Activated CD8-positive, alpha-beta memory T cell treated with anti-CD3 and anti-CD28 coated beads for 1 hour (primary cell): Measurements from ENCODE around the gene ASB13.
"Not testable (repeated sequence)": the region's sequence is repeated elsewhere in the genome, so short reads cannot be mapped to it uniquely, and the experiment has no call there.

Experiments used
- DNase-seq, 2 donors: peaks; one replicate each; pipeline ENCODE4 v3.0.0-alpha.2; 2020; ENCODE audit warnings: low read depth in 1 of 2; ENCODE audit errors: extremely low read depth in 1 of 2

ASB13 gene

DNA sequence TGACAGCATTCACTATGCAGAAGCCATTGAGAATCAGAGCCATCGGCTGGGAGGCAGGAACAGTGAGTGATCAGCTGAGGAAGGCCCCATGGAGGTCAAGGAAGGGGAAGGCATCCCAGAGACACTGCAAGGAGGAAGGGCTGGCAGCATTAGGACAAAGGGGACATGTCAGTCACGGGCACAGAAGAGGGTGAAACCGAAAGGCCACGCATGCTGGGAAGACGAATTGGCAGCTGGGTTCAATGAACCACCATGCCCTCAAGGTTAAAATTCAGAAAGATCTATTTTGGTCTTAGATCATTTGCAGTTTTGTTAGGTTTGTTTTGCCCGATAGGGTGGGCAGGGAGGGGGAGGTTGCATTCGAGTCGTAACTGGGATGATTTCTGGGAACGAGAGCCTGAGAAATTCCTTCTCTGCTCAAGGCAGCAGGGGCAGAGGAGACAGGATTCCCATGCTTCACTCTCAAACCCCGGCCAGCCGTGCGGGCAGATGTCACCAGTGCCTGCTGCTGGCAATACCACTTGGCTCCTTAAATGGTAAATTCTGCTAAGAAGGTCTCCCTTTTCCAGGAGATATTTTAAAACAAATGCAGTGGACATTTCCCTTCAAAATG lies 57.7 kb downstream of the ASB13 start:
- DNase-seq = no peak

DNA sequence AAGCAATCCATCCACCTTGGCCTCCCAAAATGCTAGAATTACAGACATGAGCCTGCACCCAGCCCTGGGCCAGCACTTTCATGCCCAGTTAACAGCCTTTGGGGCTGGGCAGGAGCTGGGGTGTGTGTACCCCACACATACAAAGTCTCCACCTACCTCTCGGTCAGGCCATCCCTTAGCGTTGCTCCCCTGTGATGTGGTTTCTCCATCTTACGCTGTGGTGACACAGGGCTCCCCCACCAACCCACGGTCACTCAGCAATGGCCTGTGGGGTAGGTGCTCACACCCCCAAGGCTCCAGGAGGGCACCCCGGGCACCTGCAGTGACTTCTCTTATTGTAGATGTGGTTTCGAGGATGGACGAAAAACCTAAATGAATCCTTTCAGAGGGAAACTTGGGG lies 58.8 kb downstream of the ASB13 start:
- DNase-seq = no peak

DNA sequence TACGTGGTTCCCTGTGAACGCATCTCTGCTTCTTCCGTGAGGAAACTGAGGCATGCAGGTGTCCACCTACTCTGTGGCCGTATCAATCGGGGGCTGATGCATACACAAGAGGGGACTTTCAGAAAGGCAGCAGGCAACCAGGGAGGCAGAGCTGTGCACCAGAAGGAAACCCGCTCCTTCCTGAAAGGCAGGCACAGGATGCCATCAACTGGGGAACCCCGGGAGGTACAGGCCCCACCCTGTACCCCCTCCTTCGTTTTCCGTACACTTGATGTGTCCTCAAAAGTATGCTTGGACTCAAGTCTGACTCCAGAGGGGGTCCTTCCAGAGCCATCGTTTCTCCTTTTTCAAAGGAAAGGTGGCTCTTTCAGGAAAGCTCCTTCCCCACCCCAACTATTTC lies 59.5 kb downstream of the ASB13 start:
- no peak for DNase-seq

DNA sequence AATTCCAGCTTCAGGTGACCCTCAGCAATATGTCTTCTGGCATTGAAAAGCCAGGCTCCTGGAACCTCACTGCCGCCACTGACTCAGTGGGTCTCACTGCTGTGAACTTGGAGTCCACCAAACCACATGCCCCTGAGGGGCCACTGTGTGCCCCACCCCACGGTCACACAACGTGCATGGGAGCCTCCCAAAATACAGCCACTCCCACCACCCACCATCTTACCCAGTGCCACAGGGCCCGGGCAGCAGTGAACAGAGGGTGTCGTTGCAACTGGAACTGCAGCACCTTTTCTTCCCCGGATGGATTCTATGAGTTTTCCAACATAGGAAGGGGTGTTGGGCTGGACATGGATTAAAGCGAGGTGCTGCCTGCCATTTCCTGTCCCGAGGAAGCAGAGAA lies 60.1 kb downstream of the ASB13 start:
- DNase-seq = no peak

DNA sequence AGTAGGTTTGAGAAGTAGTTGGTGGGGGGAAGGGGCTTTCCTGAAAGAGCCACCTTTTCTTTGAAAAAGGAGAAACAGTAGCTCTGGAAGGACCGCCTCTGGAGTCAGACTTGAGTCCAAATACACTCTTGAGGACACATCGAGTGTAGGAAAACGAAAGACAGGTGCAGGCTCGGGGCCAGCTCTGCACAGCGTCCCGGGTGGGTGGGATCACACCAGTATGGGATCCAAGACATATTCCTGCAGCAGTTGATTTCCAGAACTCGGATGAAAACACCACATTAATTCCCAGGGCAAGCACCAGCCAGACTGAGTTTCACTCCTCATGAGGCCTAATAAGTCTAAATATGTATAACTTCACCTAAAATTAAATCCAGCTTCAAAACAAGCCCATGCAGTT lies 61.4 kb downstream of the ASB13 start:
- no peak for DNase-seq

DNA sequence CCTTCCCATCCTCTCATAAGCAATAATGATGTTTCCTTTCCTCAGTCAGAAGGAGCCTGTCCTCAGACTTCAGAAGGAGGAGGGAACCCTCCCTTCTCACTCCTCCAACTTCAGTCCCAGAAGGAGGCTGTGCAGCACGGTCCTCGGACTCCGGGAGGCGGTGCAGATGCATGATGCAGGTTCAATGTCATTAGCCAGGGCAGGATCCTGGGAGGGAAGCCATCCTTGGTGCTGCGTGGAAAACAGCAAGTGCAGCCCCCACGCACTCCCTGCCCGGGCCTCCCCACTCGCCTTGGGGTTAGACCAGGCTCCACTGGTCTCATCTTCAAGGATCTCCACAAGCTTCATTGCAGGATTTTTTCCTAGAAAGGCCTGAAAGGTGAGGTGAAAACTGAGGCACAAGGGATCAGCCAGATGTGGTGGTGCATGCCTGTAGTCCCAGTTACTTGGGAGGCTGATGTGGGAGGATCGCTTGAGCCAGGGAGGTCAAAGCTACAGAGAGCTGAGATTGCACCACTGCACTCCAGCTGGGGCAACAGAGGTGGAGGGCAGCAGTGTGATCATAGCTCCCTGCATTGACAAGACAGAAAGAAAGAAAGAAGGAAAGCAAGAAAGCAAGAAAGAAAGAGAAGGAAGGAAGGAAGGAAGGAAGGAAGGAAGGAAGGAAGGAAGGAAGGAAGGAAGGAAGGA lies 62.0 kb downstream of the ASB13 start:
- no peak for DNase-seq

DNA sequence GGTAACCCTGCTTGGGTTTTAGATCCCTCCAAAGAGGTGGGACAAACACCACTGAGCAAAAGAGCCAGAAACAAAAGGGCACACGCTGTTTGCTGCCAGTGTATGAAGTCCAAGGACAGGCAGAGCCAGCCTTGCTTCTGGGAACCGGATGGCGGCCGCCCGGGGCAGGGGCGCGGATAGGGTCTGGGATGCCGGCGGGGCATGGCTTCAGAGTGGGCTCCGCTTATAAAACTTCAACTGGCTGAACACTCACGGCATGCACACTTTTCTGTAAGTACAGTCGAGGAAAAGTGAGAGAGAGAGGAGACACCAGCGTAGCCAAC lies 62.6 kb downstream of the ASB13 start:
- DNase-seq = no peak

DNA sequence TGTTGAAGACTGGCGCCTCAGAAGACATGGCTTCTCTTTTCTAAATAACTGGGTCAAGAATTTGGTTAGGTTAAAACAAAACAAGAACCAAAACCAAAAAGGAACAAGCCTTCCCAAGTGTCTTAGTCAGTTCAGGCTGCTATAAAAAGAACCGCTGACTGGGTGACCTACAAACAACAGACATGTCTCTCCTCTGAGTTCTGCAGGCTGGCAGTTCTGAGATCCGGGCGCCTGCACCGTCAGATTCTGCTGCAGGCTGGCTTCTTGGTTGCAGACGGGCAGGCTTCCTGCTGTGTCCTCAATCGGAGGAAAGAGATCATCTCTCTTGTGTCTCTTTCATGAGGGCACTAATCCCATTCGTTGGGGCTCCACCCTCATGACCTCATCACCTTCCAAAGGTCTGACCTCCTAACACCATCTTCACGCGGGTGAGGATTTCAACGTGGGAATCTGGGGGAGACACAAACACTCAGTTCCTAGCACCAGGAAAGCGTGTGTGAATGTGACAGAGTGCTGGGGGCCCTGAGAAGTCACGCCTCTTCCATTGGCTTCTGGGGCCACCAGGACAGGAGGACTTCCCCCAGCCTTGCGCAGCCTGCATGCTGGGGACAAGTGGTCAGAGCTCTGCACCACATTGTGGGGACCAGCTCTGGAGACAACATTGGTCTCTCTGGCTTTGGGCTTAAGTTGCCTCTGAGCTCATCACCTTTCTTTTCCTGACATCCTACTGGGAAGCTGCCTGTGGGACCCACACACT lies 63.1 kb downstream of the ASB13 start:
- no peak for DNase-seq

DNA sequence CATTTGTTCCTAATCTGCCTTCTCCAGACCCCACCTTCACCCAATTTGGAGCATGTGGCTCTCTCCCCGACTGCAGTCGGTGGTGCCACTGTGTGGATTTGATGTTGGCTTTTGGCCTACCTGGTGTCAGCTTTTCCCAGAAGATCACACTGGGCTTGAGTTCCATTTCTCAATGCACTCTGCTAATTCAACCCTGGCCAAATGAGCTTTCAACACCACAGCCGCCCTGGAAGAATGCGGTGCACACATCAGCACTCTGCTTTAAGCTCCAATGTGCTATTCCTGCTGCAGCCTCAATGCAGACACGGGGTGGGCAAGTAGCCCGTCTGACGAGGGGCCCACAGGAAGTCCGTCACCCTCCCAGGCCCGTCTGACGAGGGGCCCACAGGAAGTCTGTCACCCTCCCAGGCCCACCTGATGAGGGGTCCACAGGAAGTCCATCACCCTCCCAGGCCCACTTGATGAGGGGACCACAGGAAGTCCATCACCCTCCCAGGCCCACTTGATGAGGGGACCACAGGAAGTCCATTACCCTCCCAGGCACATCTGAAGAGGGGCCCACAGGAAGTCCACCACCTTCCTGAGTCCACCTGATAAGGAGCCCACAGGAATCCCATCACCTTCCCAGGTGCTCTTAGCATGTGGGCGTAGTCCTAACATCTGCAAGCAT lies 64.4 kb downstream of the ASB13 start:
- DNase-seq = no peak

DNA sequence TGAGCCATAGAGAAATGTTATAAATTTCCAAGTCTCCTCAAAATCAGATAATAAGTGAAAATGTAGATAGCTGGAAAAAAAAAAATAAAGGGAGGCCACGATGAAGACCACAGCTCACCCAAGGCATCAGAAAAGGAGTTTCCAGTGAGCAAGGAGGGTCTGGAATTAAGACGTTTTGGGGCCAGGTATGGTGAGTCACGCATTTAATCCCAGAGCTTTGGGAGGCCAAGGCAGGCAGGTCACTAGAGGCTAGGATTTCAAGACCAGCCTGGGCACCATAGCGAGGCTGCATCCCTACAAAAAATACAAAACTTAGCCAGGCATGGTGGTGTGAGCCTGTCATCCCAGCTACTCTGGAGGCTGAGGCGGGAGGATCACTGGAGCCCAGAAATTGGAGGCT lies 65.5 kb downstream of the ASB13 start:
- DNase-seq = no peak

DNA sequence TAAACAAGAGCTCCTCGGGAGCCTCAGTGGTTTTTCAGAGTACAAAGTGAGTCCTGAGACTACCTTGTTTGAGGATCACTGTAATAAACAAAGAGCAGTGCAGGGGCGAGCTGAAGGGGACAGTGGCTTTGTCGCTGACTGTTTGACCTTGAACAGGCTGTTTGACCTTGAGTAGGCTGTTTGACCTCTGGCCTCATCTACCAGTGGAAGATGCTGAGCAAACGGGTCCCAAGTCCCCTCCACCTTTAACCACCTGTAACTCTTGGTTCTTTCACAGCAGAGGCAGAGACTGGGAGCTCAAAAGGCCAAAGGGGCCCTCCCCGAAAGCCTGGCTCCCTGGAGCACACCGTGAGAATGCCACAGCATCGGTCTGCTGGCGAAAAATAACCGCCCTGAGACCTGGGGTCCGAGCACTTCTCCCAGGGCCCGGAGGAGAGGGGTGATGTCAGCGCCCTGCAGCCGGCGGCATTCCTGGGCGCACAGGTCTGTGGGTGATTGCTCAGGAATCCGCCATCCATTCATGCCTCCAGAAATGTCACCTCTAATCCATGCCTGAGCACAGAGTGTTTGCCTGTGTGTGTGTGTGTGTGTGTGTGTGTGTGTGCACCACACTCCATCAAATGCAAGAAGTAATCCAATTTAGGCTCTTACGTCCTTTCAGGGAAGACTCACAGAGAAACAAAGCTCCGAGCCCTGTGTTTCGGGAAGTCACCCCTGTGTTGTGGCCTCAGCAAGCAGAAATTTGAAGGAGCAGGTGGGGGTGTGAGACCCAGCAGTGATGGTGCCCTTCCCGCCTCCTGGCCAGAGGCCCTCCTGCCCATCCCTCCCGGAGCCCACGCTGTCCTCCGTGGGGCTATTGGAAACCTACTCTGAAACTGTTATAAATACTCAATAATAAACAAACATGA lies 66.5 kb downstream of the ASB13 start:
- no peak for DNase-seq

DNA sequence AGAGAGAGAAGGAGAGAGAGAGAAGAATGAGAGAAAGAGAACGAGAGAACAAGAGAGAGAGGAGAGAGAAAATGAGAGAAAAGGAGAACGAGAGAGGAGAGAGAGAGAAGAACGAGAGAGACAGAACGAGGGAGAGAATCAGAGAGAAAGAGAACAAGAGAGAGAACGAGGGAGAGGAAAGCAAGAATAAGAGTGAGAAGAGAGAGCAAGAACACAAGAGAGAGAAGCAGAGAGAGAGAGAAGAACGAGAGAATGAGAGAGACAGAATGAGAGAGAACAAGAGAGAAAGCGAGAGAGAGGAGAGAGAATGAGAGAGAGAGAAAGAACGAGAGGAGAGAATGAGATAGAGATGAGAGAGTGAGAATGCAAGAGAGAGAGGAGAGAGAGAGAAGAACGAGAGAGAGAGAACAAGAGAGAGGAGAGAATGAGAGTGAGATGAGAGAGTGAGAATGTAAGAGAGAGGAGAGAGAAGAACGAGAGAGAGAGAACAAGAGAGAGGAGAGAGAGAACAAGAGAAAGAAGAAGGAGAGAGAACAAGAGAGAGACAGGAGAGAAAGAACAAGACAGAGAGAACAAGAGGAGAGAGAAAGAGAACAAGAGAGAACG lies 68.2 kb downstream of the ASB13 start:
- no peak for DNase-seq

DNA sequence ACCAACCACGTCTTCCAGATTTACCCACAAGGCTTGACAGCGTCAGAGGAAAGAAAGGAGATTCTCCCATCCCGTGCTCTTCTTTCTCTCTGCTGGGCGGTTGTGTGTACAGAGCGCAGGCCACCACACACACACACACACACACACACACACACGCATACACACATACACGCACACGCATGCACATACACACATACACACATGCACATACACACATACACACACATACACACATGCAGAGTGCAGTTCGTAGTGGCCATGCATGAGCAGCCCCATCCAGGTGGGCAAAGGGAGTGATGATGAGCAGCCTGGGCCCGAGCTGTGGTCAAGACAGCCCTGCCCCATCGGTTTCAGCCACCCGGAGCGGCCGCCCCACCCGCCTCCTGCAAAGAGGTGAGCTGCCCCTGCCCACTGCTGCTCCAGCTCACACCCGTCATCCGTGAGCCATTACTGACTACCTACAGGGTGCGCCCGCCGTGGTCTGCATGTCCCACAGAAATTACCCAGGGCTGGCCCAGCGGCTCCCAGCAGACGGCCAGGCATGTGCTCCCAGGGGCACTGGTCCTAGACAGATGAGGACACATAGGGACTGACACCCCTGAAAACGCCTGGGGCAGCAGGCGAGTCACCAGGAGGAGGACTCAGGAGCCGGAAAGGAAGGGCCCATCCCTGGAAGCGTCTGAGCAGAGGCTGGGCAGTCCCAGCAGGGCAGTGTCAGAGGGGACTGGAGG lies 69.6 kb downstream of the ASB13 start:
- DNase-seq = no peak

DNA sequence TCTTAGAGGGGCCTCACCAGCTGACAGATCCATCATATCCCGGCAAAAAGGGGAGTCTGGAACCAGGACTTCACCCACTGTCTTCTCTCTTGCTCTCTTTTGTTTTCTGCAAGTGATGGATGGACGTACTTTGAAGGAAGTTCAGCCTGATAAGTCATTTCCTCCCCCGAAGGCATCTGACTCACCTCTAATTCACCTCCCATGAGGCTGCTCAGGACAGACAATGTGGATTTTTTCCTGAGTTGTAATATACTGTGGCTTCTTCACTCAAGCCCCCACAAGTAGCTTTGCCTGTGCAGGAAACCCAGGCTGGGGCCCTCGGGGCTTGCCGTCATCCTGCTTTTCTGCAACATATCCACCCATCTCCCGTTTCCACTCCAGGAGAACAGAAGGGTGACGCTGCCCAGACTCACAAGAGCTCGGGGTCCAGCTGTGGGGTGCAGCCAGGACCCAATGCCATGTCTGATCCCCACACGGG lies 70.4 kb downstream of the ASB13 start:
- DNase-seq = no peak

DNA sequence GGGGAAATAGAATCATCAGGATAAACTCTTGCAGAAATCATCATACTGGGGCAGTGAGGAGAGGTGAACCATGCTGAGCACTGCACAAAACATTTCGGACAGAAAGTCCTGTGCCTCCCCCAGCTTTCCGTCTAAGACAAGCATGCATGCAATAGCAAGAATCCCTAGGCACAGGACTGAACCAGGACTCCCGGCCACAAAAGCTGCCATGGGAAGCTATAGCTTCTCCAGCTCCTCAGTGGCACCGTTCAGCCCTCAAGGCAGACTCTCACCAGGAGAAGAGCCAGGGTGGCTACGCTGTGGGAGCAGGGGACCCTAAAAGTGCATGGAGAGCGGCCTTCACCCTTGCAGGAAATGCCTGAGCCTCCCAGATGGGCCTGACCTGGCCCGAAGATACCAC lies 70.8 kb downstream of the ASB13 start:
- DNase-seq = no peak

DNA sequence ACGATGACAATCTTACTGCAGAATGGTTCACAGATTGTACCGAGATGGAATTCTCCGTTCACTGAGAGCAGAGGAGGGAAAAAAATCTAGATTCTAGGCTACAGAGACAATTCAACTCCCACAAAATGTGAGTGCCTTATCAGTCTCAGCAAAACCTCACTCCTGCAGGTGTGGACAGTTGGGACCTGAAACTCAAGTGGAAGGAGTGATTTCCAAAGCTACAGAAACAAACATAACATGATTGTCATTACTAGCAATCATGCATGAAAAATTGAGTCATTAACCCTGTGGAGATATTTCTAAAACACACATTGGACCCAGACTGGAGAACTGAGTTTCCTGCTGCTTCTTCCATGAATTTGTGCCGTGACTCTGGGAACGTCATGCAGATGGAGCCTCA lies 71.3 kb downstream of the ASB13 start:
- DNase-seq = no peak

DNA sequence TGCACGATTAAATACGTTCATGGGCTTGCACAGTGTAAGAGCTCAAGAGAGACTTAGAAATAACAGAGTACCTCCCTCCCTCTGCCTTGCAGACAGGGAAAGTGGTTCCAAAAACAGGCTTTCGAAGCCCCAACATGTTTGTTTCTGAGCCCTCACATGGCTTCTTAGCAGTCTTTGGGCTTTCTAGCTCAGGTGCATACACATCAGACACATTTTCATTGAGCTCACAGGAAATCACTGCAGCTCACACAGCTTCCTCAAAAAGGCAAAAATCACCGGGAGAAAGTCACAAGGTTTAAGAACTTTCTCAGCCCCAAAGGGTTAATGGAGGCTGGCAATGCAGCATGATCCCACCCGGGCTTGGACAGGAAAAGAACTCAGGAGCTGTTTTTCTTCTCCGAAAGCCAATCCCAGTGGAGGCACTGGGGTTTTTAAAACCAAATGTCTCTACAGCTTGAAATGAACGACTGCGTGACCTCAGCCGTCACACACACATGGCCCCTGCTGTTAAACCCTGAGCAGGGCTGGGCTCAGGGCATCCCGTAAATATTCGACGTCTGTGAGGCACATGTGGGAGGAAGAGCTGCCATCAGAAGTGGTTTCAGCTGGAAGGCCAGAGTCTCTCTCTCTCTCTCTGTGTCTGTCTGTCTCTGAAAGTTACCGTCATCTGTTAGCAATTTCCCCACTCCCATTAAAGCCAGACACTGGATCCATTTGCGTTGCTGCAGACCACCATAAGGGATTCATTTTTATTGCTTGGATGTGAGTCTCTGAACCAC lies 71.9 kb downstream of the ASB13 start:
- no peak for DNase-seq

DNA sequence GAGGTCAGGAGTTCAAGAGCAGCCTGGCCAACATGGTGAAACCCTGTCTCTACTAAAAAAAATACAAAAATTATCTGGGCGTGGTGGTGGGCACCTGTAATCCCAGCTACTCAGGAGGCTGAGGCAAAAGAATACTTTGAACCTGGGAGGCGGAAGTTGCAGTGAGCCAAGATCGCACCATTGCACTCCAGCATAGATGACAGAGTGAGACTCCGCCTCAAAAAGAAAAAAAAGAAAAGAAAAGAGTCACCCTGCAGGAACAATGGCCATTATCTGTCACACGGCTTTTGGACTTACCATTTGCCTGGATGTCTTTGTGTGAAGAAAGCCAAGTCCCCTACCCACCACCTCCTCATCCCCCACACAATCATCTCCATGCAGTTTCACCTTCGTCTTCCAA lies 73.0 kb downstream of the ASB13 start:
- not testable (repeated sequence) for DNase-seq

DNA sequence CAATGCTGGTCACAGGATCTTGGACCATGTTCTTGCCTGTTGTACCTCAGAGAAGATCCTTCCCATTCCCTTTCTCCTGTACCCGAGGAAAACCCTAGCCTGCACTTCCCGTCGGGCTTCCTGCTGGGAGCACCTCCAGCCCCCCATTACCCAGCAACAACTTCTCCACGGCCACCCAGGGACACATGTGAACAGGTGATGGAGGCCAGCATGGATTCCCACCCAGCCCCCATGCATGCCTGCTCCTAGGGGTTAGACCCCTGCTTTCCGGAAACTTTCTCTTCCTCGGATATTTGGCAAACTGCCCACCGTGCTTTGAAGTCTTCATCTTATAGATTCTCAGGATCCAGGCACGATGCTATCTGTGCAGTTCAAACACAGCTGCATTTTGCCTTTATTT lies 74.3 kb downstream of the ASB13 start:
- no peak for DNase-seq
